ENCODE data around the gene TPM3.

GRCh38 chr1:154178013-154178412 is 13.9 kb downstream of the TPM3 start:
- TF ChIP-seq POLR2A (IDR thresholded peaks at IDR 0.05) (no peak), CTCF (IDR thresholded peaks at IDR 0.05) (no peak)

All from stomach (tissue), 4 donors.